Ishikawa (cell line): ENCODE data around the gene LARP4B.

Experiments
- CEBPB ChIP-seq: IDR thresholded peaks from 2 replicates; pipeline ENCODE4 v1.6.1; 2012
- CREB1 ChIP-seq: IDR thresholded peaks from 2 replicates; pipeline ENCODE4 v1.6.1; 2012; ENCODE audit warnings: low read depth
- EGR1 ChIP-seq: IDR thresholded peaks from 2 replicates; pipeline ENCODE4 v1.6.1; 2012
- EP300 ChIP-seq: IDR thresholded peaks from 2 replicates; pipeline ENCODE4 v1.6.1; 2012; ENCODE audit warnings: borderline replicate concordance
- FOXM1 ChIP-seq: IDR thresholded peaks from 2 replicates; pipeline ENCODE4 v1.6.1; 2012; ENCODE audit warnings: low read depth, borderline replicate concordance
- NFIC ChIP-seq: IDR thresholded peaks from 2 replicates; pipeline ENCODE4 v1.6.1; 2012
- RAD21 ChIP-seq: IDR thresholded peaks from 2 replicates; pipeline ENCODE4 v1.6.1; 2012; ENCODE audit warnings: low read depth
- TAF1 ChIP-seq: IDR thresholded peaks from 2 replicates; pipeline ENCODE4 v1.6.1; 2012; ENCODE audit warnings: low read depth, mild to moderate bottlenecking
- TCF12 ChIP-seq: IDR thresholded peaks from 2 replicates; pipeline ENCODE4 v1.6.1; 2012; ENCODE audit warnings: low read depth
- TEAD4 ChIP-seq: IDR thresholded peaks from 2 replicates; pipeline ENCODE4 v1.6.1; 2012
- YY1 ChIP-seq: IDR thresholded peaks from 2 replicates; pipeline ENCODE4 v1.6.1; 2012; ENCODE audit warnings: low read depth
- ZBTB7A ChIP-seq: IDR thresholded peaks from 2 replicates; pipeline ENCODE4 v1.6.1; 2012; ENCODE audit warnings: low read depth
- TF ChIP-seq, protein P1 (sequence below): IDR thresholded peaks from 2 replicates; pipeline ENCODE4 v1.6.1; 2012
- TF ChIP-seq, protein P2 (sequence below): IDR thresholded peaks from 2 replicates; pipeline ENCODE4 v1.6.1; 2012
- TF ChIP-seq, protein P3 (sequence below): IDR thresholded peaks from 2 replicates; pipeline ENCODE4 v1.6.1; 2012; ENCODE audit warnings: low read depth, mild to moderate bottlenecking

Gene LARP4B

DNA sequence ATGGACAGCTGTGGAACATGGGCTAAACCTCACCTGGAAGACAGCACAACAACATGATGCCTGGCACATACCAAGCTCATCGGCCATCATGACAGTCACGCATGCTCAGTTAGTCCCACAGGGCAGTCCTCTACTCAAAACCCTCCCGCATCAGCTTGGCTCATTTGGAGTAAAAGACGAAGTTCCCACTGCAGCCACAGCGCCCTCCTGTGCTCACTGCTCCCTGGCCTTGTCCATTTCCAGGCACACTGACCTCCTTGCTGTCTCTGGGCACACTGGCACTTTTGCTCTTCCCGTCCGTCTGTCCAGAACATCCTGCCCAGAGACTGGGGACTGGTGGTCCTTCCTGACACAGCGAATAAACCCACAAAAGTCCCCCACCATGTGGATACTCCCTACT is 66.2 kb downstream of the LARP4B start:
- TF ChIP-seq YY1 (no peak), TAF1 (no peak), CEBPB (no peak), FOXM1 (no peak), EP300 (no peak), ZBTB7A (no peak), TEAD4 (no peak), TCF12 (no peak), RAD21 (no peak), CREB1 (no peak), NFIC (no peak), EGR1 (no peak)
- TF ChIP-seq, protein P1, sequence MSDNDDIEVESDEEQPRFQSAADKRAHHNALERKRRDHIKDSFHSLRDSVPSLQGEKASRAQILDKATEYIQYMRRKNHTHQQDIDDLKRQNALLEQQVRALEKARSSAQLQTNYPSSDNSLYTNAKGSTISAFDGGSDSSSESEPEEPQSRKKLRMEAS: no peak
- TF ChIP-seq, protein P2, sequence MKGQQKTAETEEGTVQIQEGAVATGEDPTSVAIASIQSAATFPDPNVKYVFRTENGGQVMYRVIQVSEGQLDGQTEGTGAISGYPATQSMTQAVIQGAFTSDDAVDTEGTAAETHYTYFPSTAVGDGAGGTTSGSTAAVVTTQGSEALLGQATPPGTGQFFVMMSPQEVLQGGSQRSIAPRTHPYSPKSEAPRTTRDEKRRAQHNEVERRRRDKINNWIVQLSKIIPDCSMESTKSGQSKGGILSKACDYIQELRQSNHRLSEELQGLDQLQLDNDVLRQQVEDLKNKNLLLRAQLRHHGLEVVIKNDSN: no peak
- TF ChIP-seq, protein P3, sequence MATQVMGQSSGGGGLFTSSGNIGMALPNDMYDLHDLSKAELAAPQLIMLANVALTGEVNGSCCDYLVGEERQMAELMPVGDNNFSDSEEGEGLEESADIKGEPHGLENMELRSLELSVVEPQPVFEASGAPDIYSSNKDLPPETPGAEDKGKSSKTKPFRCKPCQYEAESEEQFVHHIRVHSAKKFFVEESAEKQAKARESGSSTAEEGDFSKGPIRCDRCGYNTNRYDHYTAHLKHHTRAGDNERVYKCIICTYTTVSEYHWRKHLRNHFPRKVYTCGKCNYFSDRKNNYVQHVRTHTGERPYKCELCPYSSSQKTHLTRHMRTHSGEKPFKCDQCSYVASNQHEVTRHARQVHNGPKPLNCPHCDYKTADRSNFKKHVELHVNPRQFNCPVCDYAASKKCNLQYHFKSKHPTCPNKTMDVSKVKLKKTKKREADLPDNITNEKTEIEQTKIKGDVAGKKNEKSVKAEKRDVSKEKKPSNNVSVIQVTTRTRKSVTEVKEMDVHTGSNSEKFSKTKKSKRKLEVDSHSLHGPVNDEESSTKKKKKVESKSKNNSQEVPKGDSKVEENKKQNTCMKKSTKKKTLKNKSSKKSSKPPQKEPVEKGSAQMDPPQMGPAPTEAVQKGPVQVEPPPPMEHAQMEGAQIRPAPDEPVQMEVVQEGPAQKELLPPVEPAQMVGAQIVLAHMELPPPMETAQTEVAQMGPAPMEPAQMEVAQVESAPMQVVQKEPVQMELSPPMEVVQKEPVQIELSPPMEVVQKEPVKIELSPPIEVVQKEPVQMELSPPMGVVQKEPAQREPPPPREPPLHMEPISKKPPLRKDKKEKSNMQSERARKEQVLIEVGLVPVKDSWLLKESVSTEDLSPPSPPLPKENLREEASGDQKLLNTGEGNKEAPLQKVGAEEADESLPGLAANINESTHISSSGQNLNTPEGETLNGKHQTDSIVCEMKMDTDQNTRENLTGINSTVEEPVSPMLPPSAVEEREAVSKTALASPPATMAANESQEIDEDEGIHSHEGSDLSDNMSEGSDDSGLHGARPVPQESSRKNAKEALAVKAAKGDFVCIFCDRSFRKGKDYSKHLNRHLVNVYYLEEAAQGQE: no peak

- TF ChIP-seq EGR1: no peak
- no peak for TF ChIP-seq FOXM1
- no peak for TF ChIP-seq NFIC
- TF ChIP-seq ZBTB7A: no peak
- no peak for TF ChIP-seq CEBPB
- TF ChIP-seq, protein P3: no peak
- TF ChIP-seq, protein P1: no peak
- TF ChIP-seq YY1: no peak
- TF ChIP-seq, protein P2: no peak
- TF ChIP-seq CREB1: no peak
Observed at GRCh38 chr10:860519-860918, 71.0 kb downstream of the LARP4B start.

DNA sequence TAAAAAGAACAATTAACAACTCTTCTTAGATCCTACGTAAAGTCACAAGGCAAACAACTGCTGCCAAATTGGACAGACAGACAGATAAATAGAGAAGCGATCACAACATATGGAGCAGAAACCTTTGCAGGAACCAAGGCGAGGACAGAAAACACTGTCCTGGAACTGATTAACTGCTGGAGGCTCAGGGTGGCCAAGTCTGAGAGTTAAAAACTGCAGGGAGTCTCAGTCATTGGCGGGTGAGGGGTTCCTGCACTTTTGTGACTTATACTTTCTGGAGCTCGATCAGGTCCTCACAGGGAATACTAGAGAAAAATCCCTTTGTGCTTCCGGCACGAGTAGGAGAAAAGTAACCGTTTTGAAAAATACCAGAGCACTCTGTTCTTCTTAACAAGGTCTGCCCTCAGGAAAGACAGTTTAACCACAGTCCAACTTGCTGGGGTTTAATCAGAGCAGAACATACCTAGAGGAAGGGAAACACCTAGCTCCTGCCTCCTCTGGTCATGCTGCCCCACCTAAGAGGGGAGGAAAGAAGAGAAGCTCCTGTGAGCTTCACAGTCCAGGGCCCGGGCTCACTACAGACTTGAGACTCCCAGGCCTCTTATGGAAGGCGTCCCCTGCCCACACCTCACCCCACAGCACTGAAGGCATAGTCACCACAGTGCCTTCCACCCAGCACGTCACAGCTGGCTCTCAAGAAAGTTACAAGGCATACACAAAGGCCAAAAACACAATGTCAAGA is 74.9 kb downstream of the LARP4B start:
- TF ChIP-seq EP300 (no peak), FOXM1 (no peak)

GRCh38 chr10:855671-856070 is 75.8 kb downstream of the LARP4B start:
- no peak for TF ChIP-seq CREB1
- TF ChIP-seq NFIC: no peak
- TF ChIP-seq TAF1: no peak
- no peak for TF ChIP-seq EP300
- no peak for TF ChIP-seq CEBPB
- TF ChIP-seq FOXM1: no peak
- TF ChIP-seq TCF12: no peak
- no peak for TF ChIP-seq EGR1
- no peak for TF ChIP-seq TEAD4
- TF ChIP-seq YY1: no peak
- TF ChIP-seq RAD21: no peak
- TF ChIP-seq, protein P1: no peak
- TF ChIP-seq, protein P3: no peak
- no peak for TF ChIP-seq ZBTB7A
- TF ChIP-seq, protein P2: no peak
